Parathyroid adenoma (tissue), 2 donors: ENCODE measurements around the gene CEP164.

ENCODE experiments used
- H2AFZ ChIP-seq: fragments of 300-600 bp; sonication (generic); one replicate; pipeline ENCODE4 v1.7.0; 2017; ENCODE audit warnings: antibody characterized with exemption, mild to moderate bottlenecking
- H3K27ac ChIP-seq: fragments of 300-600 bp; sonication (generic); one replicate; pipeline ENCODE4 v1.7.0; 2017
- H3K27me3 ChIP-seq: fragments of 300-600 bp; sonication (generic); one replicate; pipeline ENCODE4 v1.7.0; 2017; ENCODE audit warnings: low read length; ENCODE audit not compliant: control insufficient read depth, insufficient read depth
- H3K36me3 ChIP-seq: fragments of 300-600 bp; sonication (generic); one replicate; pipeline ENCODE4 v1.7.0; 2017; ENCODE audit warnings: low read length; ENCODE audit not compliant: control insufficient read depth, insufficient read depth
- H3K4me1 ChIP-seq: fragments of 300-600 bp; sonication (generic); one replicate; pipeline ENCODE4 v1.7.0; 2017; ENCODE audit warnings: control low read depth
- H3K4me2 ChIP-seq: fragments of 300-600 bp; sonication (generic); one replicate; pipeline ENCODE4 v1.7.0; 2017; ENCODE audit warnings: low read length
- H3K4me3 ChIP-seq: fragments of 300-600 bp; sonication (generic); one replicate; pipeline ENCODE4 v1.7.0; 2017; ENCODE audit warnings: low read depth, low read length
- H3K79me2 ChIP-seq: fragments of 300-600 bp; sonication (generic); one replicate; pipeline ENCODE4 v1.7.0; 2017; ENCODE audit warnings: control low read depth
- H3K9ac ChIP-seq: fragments of 300-600 bp; sonication (generic); one replicate; pipeline ENCODE4 v1.7.0; 2017; ENCODE audit warnings: mild to moderate bottlenecking
- H3K9me3 ChIP-seq: fragments of 300-600 bp; sonication (generic); one replicate; pipeline ENCODE4 v1.7.0; 2017; ENCODE audit warnings: low read length; ENCODE audit not compliant: control insufficient read depth
- CTCF ChIP-seq: fragments of 300-600 bp; sonication (generic); IDR thresholded peaks from one replicate; pipeline ENCODE4 v1.7.0; 2017; ENCODE audit warnings: antibody characterized with exemption, mild to moderate bottlenecking
- donor health status: primary hyperparathyroidism.

CEP164 gene

DNA sequence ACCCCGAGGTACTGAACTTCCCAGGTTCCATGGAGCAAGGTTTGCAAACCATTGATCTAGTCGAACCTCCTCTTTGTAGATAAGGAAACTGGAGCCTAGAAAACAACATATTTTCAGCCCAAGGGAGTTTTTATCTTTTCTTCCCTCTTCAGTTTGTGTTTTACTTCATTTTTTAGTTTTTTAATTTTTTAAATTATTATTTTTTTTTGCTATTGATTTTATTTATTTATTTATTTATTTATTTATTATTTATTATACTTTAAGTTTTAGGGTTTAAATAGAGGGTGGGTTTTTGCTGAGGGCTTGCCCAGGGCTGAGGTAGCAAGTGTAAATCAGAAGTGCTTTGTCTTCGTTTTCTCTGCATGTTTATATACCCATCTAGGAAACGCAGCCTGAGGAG lies 26.9 kb downstream of the CEP164 start:
- Histone ChIP-seq H2AFZ (no peak overlapping the region), H3K9ac (no peak overlapping the region), H3K4me2 (no peak overlapping the region), H3K9me3 (no peaks in the 10 kb centered on the region), H3K4me1 (no peaks in the 10 kb centered on the region), H3K36me3 (no peaks in the 10 kb centered on the region), H3K79me2 (no peaks in the 10 kb centered on the region), H3K27me3 (no peaks in the 10 kb centered on the region), H3K4me3 (no peak overlapping the region), H3K27ac (no peak overlapping the region)
- no peak for TF ChIP-seq CTCF

DNA sequence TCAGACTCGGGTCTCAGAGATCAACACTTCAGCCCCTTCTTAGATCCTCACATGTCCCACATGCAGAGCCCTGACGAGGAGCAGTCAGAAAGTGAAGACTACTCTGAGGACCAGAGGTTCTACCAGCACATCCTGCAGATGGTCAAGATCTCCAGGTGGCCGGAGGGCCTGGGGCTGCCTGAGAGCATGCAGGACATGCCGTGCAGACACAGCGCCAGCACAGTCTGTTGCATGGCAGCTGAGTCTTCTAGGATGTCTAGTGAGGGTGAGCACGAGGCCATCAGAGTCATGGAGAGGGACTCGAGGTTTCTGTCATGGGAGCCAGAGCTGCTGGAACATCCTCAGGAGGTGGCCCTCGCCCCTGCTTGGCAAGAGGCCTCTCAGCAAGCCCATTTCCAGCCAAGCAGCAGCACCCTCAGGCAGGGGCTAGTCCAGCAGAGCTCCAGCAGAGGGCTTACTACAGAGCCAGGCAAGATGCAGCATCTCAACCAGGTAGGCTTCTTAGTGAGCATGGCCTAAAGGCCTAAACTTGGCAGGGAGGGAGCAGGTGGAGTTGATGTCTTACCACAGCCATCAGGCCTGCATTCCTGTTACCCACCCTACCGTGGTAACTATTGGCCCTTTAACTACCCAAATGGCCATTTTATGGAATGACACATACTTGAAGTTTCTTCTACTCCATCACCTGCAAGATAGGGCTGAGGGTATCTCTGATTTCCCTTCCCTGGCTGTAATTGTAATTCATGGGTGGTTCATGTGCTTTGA lies 28.7 kb downstream of the CEP164 start:
- TF ChIP-seq CTCF, result no peak
- Histone ChIP-seq H3K36me3 (no peaks in the 10 kb centered on the region), H3K4me2 (no peak overlapping the region)

GRCh38 chr11:117361432-117361831 lies 33.8 kb downstream of the CEP164 start:
- H3K4me1 ChIP-seq, result no peaks in the 10 kb centered on the region
- H3K36me3 ChIP-seq, result no peaks in the 10 kb centered on the region
- no peak overlapping the region for H3K4me2 ChIP-seq
- no peak for TF ChIP-seq CTCF
- no peak overlapping the region for H2AFZ ChIP-seq
- H3K9me3 ChIP-seq, result no peaks in the 10 kb centered on the region
- no peak overlapping the region for H3K4me3 ChIP-seq
- H3K79me2 ChIP-seq, result no peaks in the 10 kb centered on the region
- H3K27me3 ChIP-seq, result no peaks in the 10 kb centered on the region
- H3K27ac ChIP-seq, result no peak overlapping the region
- no peak overlapping the region for H3K9ac ChIP-seq

More for the DNA sequence above, 28.7 kb downstream of the CEP164 start:
- Histone ChIP-seq H2AFZ (no peak overlapping the region), H3K27ac (no peak overlapping the region), H3K4me3 (no peak overlapping the region), H3K79me2 (no peaks in the 10 kb centered on the region), H3K9me3 (no peaks in the 10 kb centered on the region), H3K27me3 (no peaks in the 10 kb centered on the region), H3K4me1 (no peaks in the 10 kb centered on the region), H3K9ac (no peak overlapping the region)

GRCh38 chr11:117366248-117366647 lies 38.6 kb downstream of the CEP164 start:
- H3K9me3 ChIP-seq, result no peaks in the 10 kb centered on the region
- H3K27me3 ChIP-seq, result no peaks in the 10 kb centered on the region
- no peaks in the 10 kb centered on the region for H3K36me3 ChIP-seq
- no peak overlapping the region for H3K9ac ChIP-seq
- no peak for TF ChIP-seq CTCF
- no peak overlapping the region for H2AFZ ChIP-seq
- H3K4me2 ChIP-seq, result no peak overlapping the region
- H3K79me2 ChIP-seq, result no peaks in the 10 kb centered on the region
- no peak overlapping the region for H3K27ac ChIP-seq
- no peak overlapping the region for H3K4me3 ChIP-seq
- H3K4me1 ChIP-seq, result no peaks in the 10 kb centered on the region

- TF ChIP-seq CTCF, result no peak
- Histone ChIP-seq H3K9me3 (no peaks in the 10 kb centered on the region), H3K36me3 (no peaks in the 10 kb centered on the region), H3K9ac (no peak overlapping the region), H3K4me3 (no peak overlapping the region), H3K4me2 (no peak overlapping the region), H3K4me1 (no peaks in the 10 kb centered on the region), H2AFZ (no peak overlapping the region), H3K27ac (no peak overlapping the region), H3K79me2 (no peaks in the 10 kb centered on the region), H3K27me3 (no peaks in the 10 kb centered on the region)
Measured at GRCh38 chr11:117366875-117367274, 39.2 kb downstream of the CEP164 start.
